HepG2 (cell line): ENCODE results near the gene WIPF2. TPM values are rescaled to one million over a fixed set of nuclear protein-coding genes. Genes with fewer than 3 reads are reported as not detected.

Source experiments
- ATF7 ChIP-seq, 2 experiments: fragments of 450-650 bp in 1 of 2; sonication (generic) in 1 of 2; formaldehyde crosslinking in 1 of 2; IDR thresholded peaks; 2 replicates each; pipeline versions ENCODE4 v1.4.0 to v1.6.1; 2016 to 2020; ENCODE audit warnings: antibody characterized with exemption in 1 of 2, mild to moderate bottlenecking in 1 of 2, missing genetic modification reagents in 1 of 2
- BRF2 ChIP-seq: sonication (generic); formaldehyde crosslinking; IDR thresholded peaks from 2 replicates; pipeline ENCODE4 v1.8.1; 2022; ENCODE audit warnings: mild to moderate bottlenecking, missing genetic modification reagents
- CEBPB ChIP-seq: IDR thresholded peaks from 2 replicates; pipeline ENCODE4 v1.6.1; 2011; ENCODE audit warnings: low read depth, low read length, improper control_type of control experiment, borderline replicate concordance
- CHCHD3 ChIP-seq: sonication (generic); formaldehyde crosslinking; IDR thresholded peaks from 2 replicates; pipeline ENCODE4 v1.8.0; 2022; ENCODE audit warnings: mild to moderate bottlenecking, missing genetic modification reagents, moderate library complexity
- HMG20A ChIP-seq: IDR thresholded peaks from 2 replicates; pipeline ENCODE4 v1.6.1; 2016; ENCODE audit warnings: borderline replicate concordance
- MEIS1 ChIP-seq: sonication (generic); formaldehyde crosslinking; IDR thresholded peaks from 2 replicates; pipeline ENCODE4 v1.9.0; 2021; ENCODE audit warnings: mild to moderate bottlenecking, missing genetic modification reagents, moderate library complexity, borderline replicate concordance
- RAD51 ChIP-seq: fragments of 450-650 bp; IDR thresholded peaks from 2 replicates; pipeline ENCODE4 v1.6.1; 2016; ENCODE audit warnings: borderline replicate concordance
- THAP8 ChIP-seq: sonication (generic); formaldehyde crosslinking; IDR thresholded peaks from 2 replicates; pipeline ENCODE4 v1.5.1; 2020; ENCODE audit warnings: missing genetic modification reagents, mild to moderate bottlenecking, borderline replicate concordance
- THYN1 ChIP-seq: sonication (generic); formaldehyde crosslinking; IDR thresholded peaks from 2 replicates; pipeline ENCODE4 v1.8.1; 2023; ENCODE audit warnings: low read depth, mild to moderate bottlenecking, moderate library complexity, missing genetic modification reagents, borderline replicate concordance
- ZBTB33 ChIP-seq: sonication (generic); formaldehyde crosslinking; IDR thresholded peaks from 2 replicates; pipeline ENCODE4 v1.4.0; 2020; ENCODE audit warnings: missing genetic modification reagents
- ZBTB43 ChIP-seq: sonication (generic); formaldehyde crosslinking; conservative IDR thresholded peaks from 2 replicates; pipeline ENCODE4 v1.4.0; 2020; ENCODE audit warnings: missing genetic modification reagents
- ZNF224 ChIP-seq: sonication (generic); formaldehyde crosslinking; IDR thresholded peaks from 2 replicates; pipeline ENCODE4 v1.5.0; 2020; ENCODE audit warnings: mild to moderate bottlenecking, missing genetic modification reagents
- ZNF333 ChIP-seq: sonication (generic); formaldehyde crosslinking; IDR thresholded peaks from 2 replicates; pipeline ENCODE4 v1.4.0; 2020; ENCODE audit warnings: mild to moderate bottlenecking, missing genetic modification reagents, borderline replicate concordance
- ZNF547 ChIP-seq: sonication (generic); formaldehyde crosslinking; IDR thresholded peaks from 2 replicates; pipeline ENCODE4 v1.5.1; 2020; ENCODE audit warnings: mild to moderate bottlenecking, missing genetic modification reagents
- ZNF747 ChIP-seq: sonication (generic); formaldehyde crosslinking; IDR thresholded peaks from 2 replicates; pipeline ENCODE4 v1.8.1; 2023; ENCODE audit warnings: missing genetic modification reagents, mild to moderate bottlenecking, borderline replicate concordance
- ZNF761 ChIP-seq: sonication (generic); formaldehyde crosslinking; conservative IDR thresholded peaks from 2 replicates; pipeline ENCODE4 v1.4.0; 2020; ENCODE audit warnings: mild to moderate bottlenecking, missing genetic modification reagents
- polyA plus RNA-seq, 8 experiments: library from polyadenylated mRNA; depleted of rRNA in 3 of 8; stranded (reverse) in 7 of 8; unstranded in 1 of 8; fragments of >200 nt; fragmentation: Illumina TruSeq in 4 of 8; extraction: Trizol in 4 of 8; gene quantifications; 2 replicates each; pipeline versions ENCODE4 v1.2.1 to v1.2.3, GENCODE V29; 2011 to 2016; ENCODE audit warnings: low read depth in 4 of 8, missing spikeins in 1 of 8, mixed read lengths in 1 of 8; ENCODE audit not compliant: insufficient read depth in 1 of 8
- total RNA-seq, 5 experiments: library from RNA; depleted of rRNA; stranded (reverse); fragments of >200 nt; fragmentation: Illumina TruSeq; extraction: Trizol; gene quantifications; 2 replicates each; pipeline ENCODE4 v1.2.3, GENCODE V29; 2016; ENCODE audit warnings: low read depth in 1 of 5
- TF ChIP-seq, protein P1 (sequence below): sonication (generic); formaldehyde crosslinking; IDR thresholded peaks from 2 replicates; pipeline ENCODE4 v1.5.0; 2020; ENCODE audit warnings: mild to moderate bottlenecking, missing genetic modification reagents, borderline replicate concordance
- TF ChIP-seq, protein P2 (sequence below): sonication (generic); formaldehyde crosslinking; IDR thresholded peaks from 2 replicates; pipeline ENCODE4 v1.4.0; 2020; ENCODE audit warnings: missing genetic modification reagents, borderline replicate concordance

WIPF2 gene
- total and polyA plus RNA-seq, 2 of the 13 experiments (the other 11 are each of a cell fraction or from before 2014, with no cell fraction given), result 7.2 to 10.8 TPM

- TF ChIP-seq BRF2 (CRISPR knock-in tag) (peak; percentile 96), ZNF224 (CRISPR knock-in tag) (peak; percentile 57; the same call in 1 of the 2 replicates), ZNF547 (peak; percentile 91; the same call in 1 of the 2 replicates), ATF7 (IDR thresholded peaks at IDR 0.05) (no peak), ATF7 (CRISPR knock-in tag; IDR thresholded peaks at IDR 0.05) (0 out of 2 replicates have a peak, but pooled peaks have one; percentile 11), CEBPB (peak; percentile 75; the same call in 1 of the 2 replicates), THAP8 (CRISPR knock-in tag) (no peak), ZNF747 (CRISPR knock-in tag) (no peak), THYN1 (CRISPR knock-in tag) (0 out of 2 replicates have a peak, but pooled peaks have one; percentile 46), ZBTB43 (CRISPR knock-in tag) (0 out of 2 replicates have a peak, but pooled peaks have one; percentile 64), CHCHD3 (CRISPR knock-in tag) (peak; percentile 87), MEIS1 (peak; percentile 85; the same call in 1 of the 2 replicates), ZBTB33 (CRISPR knock-in tag) (no peak), ZNF761 (CRISPR knock-in tag) (0 out of 2 replicates have a peak, but pooled peaks have one; percentile 75), ZNF333 (CRISPR knock-in tag) (peak; percentile 91; the same call in 1 of the 2 replicates), RAD51 (no peak), HMG20A (CRISPR knock-in tag) (no peak)
- TF ChIP-seq, protein P1, sequence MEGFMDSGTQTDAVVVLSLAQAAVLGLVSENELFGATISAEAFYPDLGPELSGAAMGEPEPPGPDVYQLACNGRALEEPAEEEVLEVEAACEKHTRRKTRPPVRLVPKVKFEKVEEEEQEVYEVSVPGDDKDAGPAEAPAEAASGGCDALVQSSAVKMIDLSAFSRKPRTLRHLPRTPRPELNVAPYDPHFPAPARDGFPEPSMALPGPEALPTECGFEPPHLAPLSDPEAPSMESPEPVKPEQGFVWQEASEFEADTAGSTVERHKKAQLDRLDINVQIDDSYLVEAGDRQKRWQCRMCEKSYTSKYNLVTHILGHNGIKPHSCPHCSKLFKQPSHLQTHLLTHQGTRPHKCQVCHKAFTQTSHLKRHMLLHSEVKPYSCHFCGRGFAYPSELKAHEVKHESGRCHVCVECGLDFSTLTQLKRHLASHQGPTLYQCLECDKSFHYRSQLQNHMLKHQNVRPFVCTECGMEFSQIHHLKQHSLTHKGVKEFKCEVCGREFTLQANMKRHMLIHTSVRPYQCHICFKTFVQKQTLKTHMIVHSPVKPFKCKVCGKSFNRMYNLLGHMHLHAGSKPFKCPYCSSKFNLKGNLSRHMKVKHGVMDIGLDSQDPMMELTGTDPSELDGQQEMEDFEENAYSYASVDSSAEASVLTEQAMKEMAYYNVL (CRISPR knock-in tag), result peak; percentile 57; the same call in 1 of the 2 replicates
- TF ChIP-seq, protein P2, sequence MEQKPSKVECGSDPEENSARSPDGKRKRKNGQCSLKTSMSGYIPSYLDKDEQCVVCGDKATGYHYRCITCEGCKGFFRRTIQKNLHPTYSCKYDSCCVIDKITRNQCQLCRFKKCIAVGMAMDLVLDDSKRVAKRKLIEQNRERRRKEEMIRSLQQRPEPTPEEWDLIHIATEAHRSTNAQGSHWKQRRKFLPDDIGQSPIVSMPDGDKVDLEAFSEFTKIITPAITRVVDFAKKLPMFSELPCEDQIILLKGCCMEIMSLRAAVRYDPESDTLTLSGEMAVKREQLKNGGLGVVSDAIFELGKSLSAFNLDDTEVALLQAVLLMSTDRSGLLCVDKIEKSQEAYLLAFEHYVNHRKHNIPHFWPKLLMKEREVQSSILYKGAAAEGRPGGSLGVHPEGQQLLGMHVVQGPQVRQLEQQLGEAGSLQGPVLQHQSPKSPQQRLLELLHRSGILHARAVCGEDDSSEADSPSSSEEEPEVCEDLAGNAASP (CRISPR knock-in tag), result no peak; the same call in 1 of the 2 replicates
Measured at GRCh38 chr17:40287494-40288369, 68.6 kb downstream of the WIPF2 start, which contains the start of gene CDC6 (continued).
